ENCODE data around the gene PPP1R37. TPM values are rescaled to one million over a fixed set of nuclear protein-coding genes. Genes with fewer than 3 reads are reported as not detected.

The PPP1R37 gene
- total and polyA plus RNA-seq, 2 of the 13 experiments (the other 11 are each of a cell fraction or from before 2014, with no cell fraction given), result 9.0 to 14.3 TPM

GRCh38 chr19:45130888-45131615, 38.1 kb downstream of the PPP1R37 start (continued):
- TF ChIP-seq ZBTB1 (CRISPR knock-in tag; IDR thresholded peaks at IDR 0.05; ENCODE audit: borderline replicate concordance), result no peak
- TF ChIP-seq NFIB (CRISPR knock-in tag; IDR thresholded peaks at IDR 0.05; ENCODE audit: borderline replicate concordance), result no peak
- no peak for TF ChIP-seq RERE (CRISPR knock-in tag; IDR thresholded peaks at IDR 0.05; ENCODE audit: low read depth)
- no peak for TF ChIP-seq DZIP1 (CRISPR knock-in tag; IDR thresholded peaks at IDR 0.05)
- TF ChIP-seq ZNF367 (CRISPR knock-in tag; IDR thresholded peaks at IDR 0.05; ENCODE audit: borderline replicate concordance), result no peak
- TF ChIP-seq, protein P1, sequence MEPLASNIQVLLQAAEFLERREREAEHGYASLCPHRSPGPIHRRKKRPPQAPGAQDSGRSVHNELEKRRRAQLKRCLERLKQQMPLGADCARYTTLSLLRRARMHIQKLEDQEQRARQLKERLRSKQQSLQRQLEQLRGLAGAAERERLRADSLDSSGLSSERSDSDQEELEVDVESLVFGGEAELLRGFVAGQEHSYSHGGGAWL (CRISPR knock-in tag; IDR thresholded peaks at IDR 0.05), result no peak
- no peak for TF ChIP-seq FOXK1 (CRISPR knock-in tag; IDR thresholded peaks at IDR 0.05; ENCODE audit: borderline replicate concordance, low read depth)
- no peak for TF ChIP-seq ZNF44 (CRISPR knock-in tag; IDR thresholded peaks at IDR 0.05)
- no peak for TF ChIP-seq ARNT2 (CRISPR knock-in tag; IDR thresholded peaks at IDR 0.05; ENCODE audit: low read depth)
- TF ChIP-seq, protein P2, sequence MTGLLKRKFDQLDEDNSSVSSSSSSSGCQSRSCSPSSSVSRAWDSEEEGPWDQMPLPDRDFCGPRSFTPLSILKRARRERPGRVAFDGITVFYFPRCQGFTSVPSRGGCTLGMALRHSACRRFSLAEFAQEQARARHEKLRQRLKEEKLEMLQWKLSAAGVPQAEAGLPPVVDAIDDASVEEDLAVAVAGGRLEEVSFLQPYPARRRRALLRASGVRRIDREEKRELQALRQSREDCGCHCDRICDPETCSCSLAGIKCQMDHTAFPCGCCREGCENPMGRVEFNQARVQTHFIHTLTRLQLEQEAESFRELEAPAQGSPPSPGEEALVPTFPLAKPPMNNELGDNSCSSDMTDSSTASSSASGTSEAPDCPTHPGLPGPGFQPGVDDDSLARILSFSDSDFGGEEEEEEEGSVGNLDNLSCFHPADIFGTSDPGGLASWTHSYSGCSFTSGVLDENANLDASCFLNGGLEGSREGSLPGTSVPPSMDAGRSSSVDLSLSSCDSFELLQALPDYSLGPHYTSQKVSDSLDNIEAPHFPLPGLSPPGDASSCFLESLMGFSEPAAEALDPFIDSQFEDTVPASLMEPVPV (CRISPR knock-in tag; IDR thresholded peaks at IDR 0.05), result no peak
- TF ChIP-seq ELF1 (CRISPR knock-in tag; IDR thresholded peaks at IDR 0.05), result no peak
- TF ChIP-seq SCMH1 (CRISPR knock-in tag; IDR thresholded peaks at IDR 0.05; ENCODE audit: borderline replicate concordance), result no peak
- peak; percentile 39; the same call in 1 of the 2 replicates for TF ChIP-seq FOSL2 (CRISPR knock-in tag; IDR thresholded peaks at IDR 0.05)
- no peak for TF ChIP-seq ZFP1 (CRISPR knock-in tag; IDR thresholded peaks at IDR 0.05)
- no peak for TF ChIP-seq SP2 (CRISPR knock-in tag; IDR thresholded peaks at IDR 0.05)
- TF ChIP-seq MLX (CRISPR knock-in tag; IDR thresholded peaks at IDR 0.05), result no peak
- TF ChIP-seq ZNF24 (IDR thresholded peaks at IDR 0.05), result no peak
- TF ChIP-seq, protein P3, sequence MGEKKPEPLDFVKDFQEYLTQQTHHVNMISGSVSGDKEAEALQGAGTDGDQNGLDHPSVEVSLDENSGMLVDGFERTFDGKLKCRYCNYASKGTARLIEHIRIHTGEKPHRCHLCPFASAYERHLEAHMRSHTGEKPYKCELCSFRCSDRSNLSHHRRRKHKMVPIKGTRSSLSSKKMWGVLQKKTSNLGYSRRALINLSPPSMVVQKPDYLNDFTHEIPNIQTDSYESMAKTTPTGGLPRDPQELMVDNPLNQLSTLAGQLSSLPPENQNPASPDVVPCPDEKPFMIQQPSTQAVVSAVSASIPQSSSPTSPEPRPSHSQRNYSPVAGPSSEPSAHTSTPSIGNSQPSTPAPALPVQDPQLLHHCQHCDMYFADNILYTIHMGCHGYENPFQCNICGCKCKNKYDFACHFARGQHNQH (CRISPR knock-in tag; IDR thresholded peaks at IDR 0.05), result no peak

All from HepG2 (cell line).